ENCODE data around the gene TBCD.

TBCD gene

GRCh38 chr17:82915010-82915756, 163.3 kb downstream of the TBCD start:
- DNase-seq, result no peak
- Histone ChIP-seq H3K4me2 (ENCODE audit: low read depth, low read length) (no peak overlapping the region), H3K27ac (ENCODE audit: low read length) (no peak overlapping the region), H3K9me3 (replicated peaks; ENCODE audit: insufficient read depth, low read length) (no peaks in the 10 kb centered on the region), H3K27me3 (replicated peaks; ENCODE audit: insufficient read depth, low read length) (no peaks in the 10 kb centered on the region), H3K4me1 (ENCODE audit: low read length) (no peaks in the 10 kb centered on the region), H3K4me3 (ENCODE audit: low read length) (no peak overlapping the region), H2AFZ (ENCODE audit: low read length) (no peak overlapping the region), H3K36me3 (replicated peaks; ENCODE audit: insufficient read depth, low read length) (no peaks in the 10 kb centered on the region), H3K9me2 (replicated peaks; ENCODE audit: insufficient read depth, low read length) (no peaks in the 10 kb centered on the region), H4K20me1 (ENCODE audit: insufficient read depth, low read length) (no peaks in the 10 kb centered on the region), H3F3A (ENCODE audit: insufficient read depth, low read length) (no peaks in the 10 kb centered on the region), H3K79me2 (ENCODE audit: low read length) (no peaks in the 10 kb centered on the region), H3K9ac (ENCODE audit: low read length) (no peak overlapping the region)
- TF ChIP-seq CTCF (IDR thresholded peaks at IDR 0.05; ENCODE audit: low read length) (no peak), EZH2 (optimal IDR thresholded peaks at IDR 0.05; ENCODE audit: low read depth, low read length) (no peak), EZH2phosphoT487 (IDR thresholded peaks at IDR 0.05; ENCODE audit: low read length) (no peak)

GRCh38 chr17:82915757-82916027, 163.8 kb downstream of the TBCD start:
- no peak overlapping the region for H3K9ac ChIP-seq (ENCODE audit: low read length)
- no peaks in the 10 kb centered on the region for H4K20me1 ChIP-seq (ENCODE audit: insufficient read depth, low read length)
- no peaks in the 10 kb centered on the region for H3K9me2 ChIP-seq (replicated peaks; ENCODE audit: insufficient read depth, low read length)
- no peak overlapping the region for H3K27ac ChIP-seq (ENCODE audit: low read length)
- no peaks in the 10 kb centered on the region for H3F3A ChIP-seq (ENCODE audit: insufficient read depth, low read length)
- no peak overlapping the region for H2AFZ ChIP-seq (ENCODE audit: low read length)
- H3K27me3 ChIP-seq (replicated peaks; ENCODE audit: insufficient read depth, low read length), result no peaks in the 10 kb centered on the region
- TF ChIP-seq CTCF (IDR thresholded peaks at IDR 0.05; ENCODE audit: low read length), result no peak
- TF ChIP-seq EZH2phosphoT487 (IDR thresholded peaks at IDR 0.05; ENCODE audit: low read length), result no peak
- TF ChIP-seq EZH2 (optimal IDR thresholded peaks at IDR 0.05; ENCODE audit: low read depth, low read length), result no peak
- no peak overlapping the region for H3K4me2 ChIP-seq (ENCODE audit: low read depth, low read length)
- H3K4me1 ChIP-seq (ENCODE audit: low read length), result no peaks in the 10 kb centered on the region
- no peaks in the 10 kb centered on the region for H3K9me3 ChIP-seq (replicated peaks; ENCODE audit: insufficient read depth, low read length)
- no peaks in the 10 kb centered on the region for H3K36me3 ChIP-seq (replicated peaks; ENCODE audit: insufficient read depth, low read length)
- no peak overlapping the region for H3K4me3 ChIP-seq (ENCODE audit: low read length)
- DNase-seq, result no peak
- H3K79me2 ChIP-seq (ENCODE audit: low read length), result no peaks in the 10 kb centered on the region

GRCh38 chr17:82917699-82918345, 166.0 kb downstream of the TBCD start:
- Histone ChIP-seq H3K9ac (ENCODE audit: low read length) (no peak overlapping the region), H3K79me2 (ENCODE audit: low read length) (no peaks in the 10 kb centered on the region), H3F3A (ENCODE audit: insufficient read depth, low read length) (no peaks in the 10 kb centered on the region), H3K9me3 (replicated peaks; ENCODE audit: insufficient read depth, low read length) (no peaks in the 10 kb centered on the region), H3K27ac (ENCODE audit: low read length) (no peak overlapping the region), H4K20me1 (ENCODE audit: insufficient read depth, low read length) (no peaks in the 10 kb centered on the region), H3K4me2 (ENCODE audit: low read depth, low read length) (no peak overlapping the region), H2AFZ (ENCODE audit: low read length) (no peak overlapping the region), H3K4me1 (ENCODE audit: low read length) (no peaks in the 10 kb centered on the region), H3K4me3 (ENCODE audit: low read length) (no peak overlapping the region), H3K36me3 (replicated peaks; ENCODE audit: insufficient read depth, low read length) (no peaks in the 10 kb centered on the region), H3K9me2 (replicated peaks; ENCODE audit: insufficient read depth, low read length) (no peaks in the 10 kb centered on the region), H3K27me3 (replicated peaks; ENCODE audit: insufficient read depth, low read length) (no peaks in the 10 kb centered on the region)
- DNase-seq, result no peak
- no peak for TF ChIP-seq EZH2phosphoT487 (IDR thresholded peaks at IDR 0.05; ENCODE audit: low read length)
- no peak for TF ChIP-seq CTCF (IDR thresholded peaks at IDR 0.05; ENCODE audit: low read length)
